22Rv1 (cell line): Measurements from ENCODE around the gene ARX.

Source experiments
- ZFX ChIP-seq: fragments of 450-650 bp; IDR thresholded peaks from 2 replicates; pipeline ENCODE4 v1.6.1; 2017; ENCODE audit warnings: antibody characterized with exemption, borderline replicate concordance
- TF ChIP-seq, protein P1 (sequence below): fragments of 450-650 bp; IDR thresholded peaks from 2 replicates; pipeline ENCODE4 v1.5.1; 2017; ENCODE audit warnings: mild to moderate bottlenecking

DNA sequence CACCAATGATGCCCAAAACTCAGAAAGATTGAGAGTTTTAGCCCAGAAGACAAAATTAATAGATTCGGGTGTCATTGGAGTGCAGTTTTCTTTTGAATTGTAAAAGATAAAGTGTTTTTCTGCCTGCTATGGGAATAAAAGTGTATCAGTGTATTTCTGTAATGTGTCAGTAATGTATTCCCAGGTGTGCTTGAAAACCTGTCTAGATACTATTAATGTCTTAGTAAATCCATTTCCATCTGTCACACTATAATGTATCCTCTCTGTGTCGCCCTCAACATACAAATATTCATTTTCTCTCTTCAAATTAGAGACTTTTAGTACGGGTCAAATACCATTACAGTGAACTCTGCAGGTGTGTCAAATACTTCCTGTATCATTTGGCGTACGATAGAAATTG is 43.5 kb upstream of the ARX start:
- TF ChIP-seq, protein P1, sequence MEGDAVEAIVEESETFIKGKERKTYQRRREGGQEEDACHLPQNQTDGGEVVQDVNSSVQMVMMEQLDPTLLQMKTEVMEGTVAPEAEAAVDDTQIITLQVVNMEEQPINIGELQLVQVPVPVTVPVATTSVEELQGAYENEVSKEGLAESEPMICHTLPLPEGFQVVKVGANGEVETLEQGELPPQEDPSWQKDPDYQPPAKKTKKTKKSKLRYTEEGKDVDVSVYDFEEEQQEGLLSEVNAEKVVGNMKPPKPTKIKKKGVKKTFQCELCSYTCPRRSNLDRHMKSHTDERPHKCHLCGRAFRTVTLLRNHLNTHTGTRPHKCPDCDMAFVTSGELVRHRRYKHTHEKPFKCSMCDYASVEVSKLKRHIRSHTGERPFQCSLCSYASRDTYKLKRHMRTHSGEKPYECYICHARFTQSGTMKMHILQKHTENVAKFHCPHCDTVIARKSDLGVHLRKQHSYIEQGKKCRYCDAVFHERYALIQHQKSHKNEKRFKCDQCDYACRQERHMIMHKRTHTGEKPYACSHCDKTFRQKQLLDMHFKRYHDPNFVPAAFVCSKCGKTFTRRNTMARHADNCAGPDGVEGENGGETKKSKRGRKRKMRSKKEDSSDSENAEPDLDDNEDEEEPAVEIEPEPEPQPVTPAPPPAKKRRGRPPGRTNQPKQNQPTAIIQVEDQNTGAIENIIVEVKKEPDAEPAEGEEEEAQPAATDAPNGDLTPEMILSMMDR: no peak
- TF ChIP-seq ZFX: no peak
